GM18526 (cell line): ENCODE data around the gene ZDHHC18.

Experiments
- POLR2A ChIP-seq: IDR thresholded peaks from 3 replicates; pipeline ENCODE4 v1.6.1; 2011; ENCODE audit not compliant: insufficient read length; ENCODE audit errors: extremely low read depth

The ZDHHC18 gene

GRCh38 chr1:26862781-26863684, 36.5 kb downstream of the ZDHHC18 start, which contains the start of gene SFN:
Gene SFN (plus strand): TSS chr1:26863149. CDS start chr1:26863213, 64 bp downstream.
- TF ChIP-seq POLR2A, result no peak

- no peak for TF ChIP-seq POLR2A
Measured at GRCh38 chr1:26863685-26864077, 37.2 kb downstream of the ZDHHC18 start.

GRCh38 chr1:26864610-26865480, 38.4 kb downstream of the ZDHHC18 start:
- TF ChIP-seq POLR2A, result peak; percentile 99

- no peak for TF ChIP-seq POLR2A
Measured at GRCh38 chr1:26874896-26875295, 48.4 kb downstream of the ZDHHC18 start.

GRCh38 chr1:26877326-26877725, 50.8 kb downstream of the ZDHHC18 start:
- no peak for TF ChIP-seq POLR2A

- TF ChIP-seq POLR2A, result no peak
Measured at GRCh38 chr1:26879793-26880192, 53.3 kb downstream of the ZDHHC18 start.

- no peak for TF ChIP-seq POLR2A
Measured at GRCh38 chr1:26882696-26883463, 56.4 kb downstream of the ZDHHC18 start.

GRCh38 chr1:26887125-26887524, 60.6 kb downstream of the ZDHHC18 start:
- no peak for TF ChIP-seq POLR2A

GRCh38 chr1:26888231-26888630, 61.7 kb downstream of the ZDHHC18 start:
- TF ChIP-seq POLR2A, result no peak

GRCh38 chr1:26889551-26890466, 63.3 kb downstream of the ZDHHC18 start, which contains the start of gene GPN2:
Gene GPN2 (minus strand): TSS chr1:26890283. CDS start chr1:26890096, 187 bp downstream.
- peak; percentile 81 for TF ChIP-seq POLR2A

- no peak for TF ChIP-seq POLR2A
Measured at GRCh38 chr1:26890467-26890796, 63.9 kb downstream of the ZDHHC18 start.

- TF ChIP-seq POLR2A, result no peak
Measured at GRCh38 chr1:26894263-26894662, 67.8 kb downstream of the ZDHHC18 start.

- no peak for TF ChIP-seq POLR2A
Measured at GRCh38 chr1:26897351-26897750, 70.9 kb downstream of the ZDHHC18 start.

GRCh38 chr1:26900001-26900814, 73.7 kb downstream of the ZDHHC18 start, which contains the start of gene GPATCH3:
Gene GPATCH3 (minus strand): TSS chr1:26900467. CDS start chr1:26900442, 25 bp downstream.
- peak; percentile 84 for TF ChIP-seq POLR2A
